ENCODE measurements around the gene FNIP2.
"Not testable (repeated sequence)": the region's sequence is repeated elsewhere in the genome, so short reads cannot be mapped to it uniquely, and the experiment has no call there.

Gene FNIP2

DNA sequence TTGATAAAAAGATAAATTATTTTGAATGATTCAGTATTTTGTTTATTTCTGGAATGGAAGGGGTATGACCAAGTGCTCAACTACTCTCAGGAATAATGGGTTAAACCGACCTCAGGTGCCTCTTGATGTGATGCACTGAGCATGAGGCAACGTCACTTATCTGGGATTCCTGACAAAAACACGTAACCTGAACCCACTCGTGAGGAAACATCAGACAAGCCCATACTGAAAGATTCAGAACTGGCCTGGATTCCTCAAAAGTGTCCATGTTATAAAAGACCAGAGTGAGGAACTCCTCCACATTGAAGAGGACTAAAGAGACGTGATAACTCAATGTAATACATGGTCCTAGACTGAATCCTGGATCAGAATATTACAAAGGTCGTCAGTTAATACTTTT lies 144.0 kb downstream of the FNIP2 start:
- no peak for DNase-seq (ENCODE audit: low spot score)

- no peak for DNase-seq (ENCODE audit: low spot score)
Observed at GRCh38 chr4:158913766-158914165, 144.9 kb downstream of the FNIP2 start.

DNA sequence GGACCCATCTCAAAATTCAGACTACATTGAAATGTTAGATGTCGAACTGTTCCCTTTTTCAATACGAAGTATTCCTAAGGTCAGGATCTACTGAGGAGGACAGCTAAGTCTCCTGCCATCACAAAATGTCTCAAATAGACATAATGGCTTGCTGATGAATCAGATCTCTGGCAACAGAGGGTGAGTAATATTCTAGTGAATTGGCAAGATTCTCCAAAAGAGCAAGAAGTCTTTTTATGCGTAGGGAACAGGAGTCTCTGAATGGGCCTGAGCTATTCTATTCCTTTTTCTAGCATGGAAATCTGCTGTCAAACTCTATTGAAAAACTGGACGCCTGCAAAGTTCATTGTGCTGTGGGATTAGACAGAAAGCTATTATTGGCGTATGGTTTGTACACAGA lies 145.4 kb downstream of the FNIP2 start:
- DNase-seq (ENCODE audit: low spot score), result no peak

DNA sequence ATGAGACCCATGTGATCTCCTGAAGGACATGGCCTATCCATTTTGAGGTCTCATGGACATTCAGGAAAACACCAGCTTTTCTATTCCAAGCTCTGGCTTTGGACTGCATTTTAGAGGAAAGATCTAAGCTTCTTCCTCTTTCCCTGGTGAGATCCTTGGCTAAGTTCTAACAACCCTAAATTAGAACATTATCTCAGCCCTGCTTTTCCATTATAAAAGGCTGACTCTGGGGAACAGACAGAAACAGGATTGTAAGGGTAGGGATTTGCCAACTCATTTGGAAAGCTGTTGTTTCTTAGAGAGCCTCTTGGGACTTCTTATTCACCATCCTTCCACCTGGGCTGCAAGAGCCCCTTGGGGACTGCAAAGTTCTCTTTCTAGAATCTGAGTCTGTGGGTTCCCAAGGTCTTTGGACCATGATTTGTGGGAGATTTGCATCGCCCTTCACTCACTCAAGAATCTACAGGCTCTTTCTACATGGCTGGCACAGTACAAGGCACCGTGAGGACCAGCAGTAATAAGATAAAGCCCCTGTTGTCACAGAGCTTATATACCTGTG lies 146.9 kb downstream of the FNIP2 start:
- DNase-seq (ENCODE audit: low spot score), result no peak

DNA sequence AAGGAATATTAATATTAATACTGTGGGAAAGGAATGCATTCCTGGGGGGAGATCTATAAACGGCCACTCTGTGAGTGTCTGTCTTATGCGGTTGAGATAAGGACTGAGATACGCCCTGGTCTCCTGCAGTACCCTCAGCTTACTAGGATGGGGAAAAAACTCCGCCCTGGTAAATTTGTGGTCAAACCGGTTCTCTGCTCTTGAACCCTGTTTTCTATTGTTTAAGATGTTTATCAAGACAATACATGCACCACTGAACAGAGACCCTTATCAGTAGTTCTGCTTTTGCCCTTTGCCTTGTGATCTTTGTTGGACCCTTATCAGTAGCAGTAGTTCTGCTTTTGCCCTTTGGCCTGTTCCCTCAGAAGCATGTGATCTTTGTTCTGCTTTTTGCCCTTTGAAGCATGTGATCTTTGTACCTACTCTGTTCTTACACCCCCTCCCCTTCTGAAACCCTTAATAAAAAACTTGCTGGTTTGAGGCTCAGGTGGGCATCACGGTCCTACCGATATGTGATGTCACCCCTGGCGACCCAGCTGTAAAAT lies 151.7 kb downstream of the FNIP2 start:
- DNase-seq (ENCODE audit: low spot score), result not testable (repeated sequence)

- DNase-seq (ENCODE audit: low spot score), result not testable (repeated sequence)
Observed at GRCh38 chr4:158927774-158928173, 158.9 kb downstream of the FNIP2 start.

DNA sequence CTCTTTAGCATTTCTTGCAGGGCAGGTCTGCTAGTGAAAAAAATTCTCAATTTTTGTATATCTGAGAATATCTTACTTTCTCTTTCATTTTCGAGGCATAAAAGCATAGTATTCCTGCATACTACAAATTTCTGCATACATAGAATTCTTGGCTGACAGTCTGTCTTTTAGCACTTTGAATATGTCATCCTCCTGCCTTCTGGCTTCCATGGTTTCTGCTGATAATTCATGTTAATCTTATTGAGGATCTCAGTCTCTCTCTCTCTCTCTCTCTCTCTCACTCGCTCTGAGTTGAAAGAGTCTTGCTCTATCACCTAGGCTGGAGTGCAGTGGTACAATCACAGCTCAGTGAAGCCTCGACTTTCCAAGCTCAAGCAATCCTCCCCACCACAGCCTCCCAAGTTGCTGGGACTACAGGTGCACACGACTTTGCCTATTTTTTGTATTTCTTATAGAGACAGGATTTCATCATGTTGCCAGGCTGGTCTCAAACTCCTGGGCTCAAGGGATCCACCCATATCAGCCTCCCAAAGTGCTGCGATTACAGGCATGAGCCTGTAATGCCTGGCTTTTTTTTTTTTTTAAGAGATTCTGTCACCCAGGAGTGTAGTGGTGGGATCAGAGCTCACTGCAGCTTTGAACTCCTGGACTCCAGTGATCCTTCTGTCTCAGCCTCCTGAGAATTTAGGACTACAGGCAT lies 161.3 kb downstream of the FNIP2 start:
- DNase-seq (ENCODE audit: low spot score), result no peak

GRCh38 chr4:158930639-158930972 lies 161.8 kb downstream of the FNIP2 start:
- DNase-seq (ENCODE audit: low spot score), result no peak

DNA sequence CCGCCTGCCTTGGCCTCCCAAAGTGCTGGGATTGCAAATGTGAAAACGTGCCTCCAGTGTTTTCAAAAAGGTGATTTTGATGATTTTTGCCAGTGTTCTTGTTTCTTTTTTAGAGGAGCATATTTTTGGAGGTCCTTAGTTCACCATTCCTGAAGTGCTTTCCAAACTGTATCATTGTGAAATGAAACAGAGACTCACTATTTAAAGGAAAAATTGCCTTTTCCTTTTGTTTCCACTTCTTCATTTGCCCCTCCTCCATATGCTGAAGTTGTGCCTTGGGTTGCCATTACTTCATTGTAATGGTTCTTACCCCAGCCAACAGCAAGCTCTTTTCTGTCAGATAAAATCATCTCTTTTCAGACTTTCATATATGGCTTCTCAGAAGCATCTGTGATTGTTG lies 164.4 kb downstream of the FNIP2 start:
- no peak for DNase-seq (ENCODE audit: low spot score)

- DNase-seq (ENCODE audit: low spot score), result no peak
Observed at GRCh38 chr4:158934996-158935669, 166.3 kb downstream of the FNIP2 start.

- no peak for DNase-seq (ENCODE audit: low spot score)
Observed at GRCh38 chr4:158936238-158936637, 167.4 kb downstream of the FNIP2 start.

- no peak for DNase-seq (ENCODE audit: low spot score)
Observed at GRCh38 chr4:158938220-158939044, 169.6 kb downstream of the FNIP2 start.

DNA sequence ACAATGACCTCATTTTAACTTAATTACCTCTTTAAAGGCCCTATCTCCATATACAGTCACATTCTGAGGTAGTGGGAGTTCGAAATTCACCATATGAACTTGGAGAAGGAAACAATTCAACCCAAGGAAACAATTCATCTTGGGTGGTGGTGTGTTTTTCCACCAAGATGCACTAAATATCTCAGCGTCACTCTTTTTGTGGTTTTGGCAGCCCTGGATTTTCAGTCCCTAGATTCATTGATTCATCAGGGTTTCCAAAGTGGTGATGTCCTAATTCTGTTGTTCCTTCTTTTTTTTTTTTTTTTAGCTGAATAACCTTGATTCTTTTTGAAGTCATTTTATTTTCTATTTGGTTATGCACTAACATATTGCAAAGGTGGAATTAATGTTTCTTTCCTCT lies 171.4 kb downstream of the FNIP2 start:
- no peak for DNase-seq (ENCODE audit: low spot score)

DNA sequence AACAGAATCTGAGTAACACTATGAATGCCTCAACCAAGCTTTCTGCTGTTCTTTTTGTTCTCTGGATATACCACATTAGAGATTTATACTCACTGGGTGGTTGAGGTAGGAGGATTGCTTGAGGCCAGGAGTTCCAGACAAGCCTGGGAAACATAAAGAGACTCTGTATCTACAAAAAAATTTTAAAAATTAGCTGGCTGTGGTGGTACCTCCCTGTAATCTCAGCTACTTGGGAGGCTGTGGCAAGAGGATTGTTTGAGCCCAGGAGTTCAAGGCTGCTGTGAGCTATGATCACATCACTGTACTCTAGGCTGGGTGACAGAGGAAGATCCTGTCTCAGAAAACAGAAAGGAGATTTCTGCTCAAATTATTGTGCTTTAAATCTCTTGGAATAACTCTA lies 172.5 kb downstream of the FNIP2 start:
- DNase-seq (ENCODE audit: low spot score), result no peak

GRCh38 chr4:158941895-158942294 lies 173.1 kb downstream of the FNIP2 start:
- no peak for DNase-seq (ENCODE audit: low spot score)

DNA sequence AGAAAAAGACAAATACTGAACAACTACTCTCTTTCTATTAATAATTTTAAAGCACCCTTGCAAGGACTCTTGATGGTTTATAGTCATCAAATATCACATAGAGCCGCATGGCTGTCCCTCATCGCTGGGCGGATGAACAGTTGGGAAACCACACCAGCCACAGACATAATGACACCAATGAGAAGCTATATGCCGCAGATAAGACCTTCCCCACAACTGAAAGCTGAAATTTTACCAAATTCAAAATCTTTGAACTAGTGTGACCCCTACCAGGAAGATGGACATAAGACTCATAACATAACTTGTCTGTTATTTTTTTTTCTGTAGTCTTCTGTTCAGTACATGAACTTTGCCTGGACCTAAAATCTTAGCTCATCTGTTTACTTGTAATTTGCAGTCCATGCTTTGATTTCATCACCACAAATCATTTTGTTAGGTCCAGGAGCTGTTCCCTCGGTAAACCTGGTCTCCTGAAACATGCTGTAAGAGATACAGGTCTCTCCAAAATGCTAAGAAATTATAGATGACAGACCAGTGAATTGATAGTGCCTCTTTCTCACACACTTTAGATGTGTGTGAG lies 176.8 kb downstream of the FNIP2 start:
- DNase-seq (ENCODE audit: low spot score), result no peak

DNA sequence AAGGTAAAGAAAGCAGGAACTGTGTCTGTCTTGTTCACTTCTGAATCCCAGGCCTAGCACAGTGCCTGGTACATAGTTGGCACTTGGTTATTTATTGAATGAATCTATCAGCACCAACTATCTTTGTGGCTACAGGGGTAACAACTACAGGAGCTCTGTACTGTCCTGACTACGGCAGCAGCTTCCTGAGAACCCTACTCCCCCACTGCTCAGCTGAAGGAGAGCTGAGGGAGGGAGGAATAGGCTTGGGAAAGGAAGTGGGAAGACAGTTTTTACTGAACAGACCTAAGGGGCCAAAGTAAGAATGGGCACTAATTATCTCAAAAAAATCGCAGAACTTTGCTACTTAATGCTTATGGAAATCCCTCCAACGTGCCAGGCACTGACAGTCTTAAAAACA lies 178.0 kb downstream of the FNIP2 start:
- no peak for DNase-seq (ENCODE audit: low spot score)

DNA sequence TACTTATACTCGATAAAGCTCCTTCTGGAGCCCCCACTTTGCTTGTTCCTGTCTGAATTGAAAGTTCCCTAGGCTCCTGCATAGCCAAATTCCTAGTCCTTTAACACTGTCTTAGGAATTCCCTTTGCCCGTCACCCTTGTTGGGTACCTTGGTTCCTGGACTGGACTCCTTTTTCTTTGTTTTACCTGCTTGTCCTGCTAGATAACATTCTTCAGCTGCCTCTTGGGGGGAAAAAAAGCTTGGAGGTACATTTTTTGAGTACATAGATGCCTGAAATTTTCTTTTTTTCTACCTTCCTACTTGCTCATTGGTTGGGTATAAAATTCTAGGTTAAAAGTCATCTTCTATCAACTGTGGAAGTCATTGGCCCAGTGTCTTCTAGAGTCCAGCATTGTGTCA lies 179.2 kb downstream of the FNIP2 start:
- DNase-seq (ENCODE audit: low spot score), result no peak

DNA sequence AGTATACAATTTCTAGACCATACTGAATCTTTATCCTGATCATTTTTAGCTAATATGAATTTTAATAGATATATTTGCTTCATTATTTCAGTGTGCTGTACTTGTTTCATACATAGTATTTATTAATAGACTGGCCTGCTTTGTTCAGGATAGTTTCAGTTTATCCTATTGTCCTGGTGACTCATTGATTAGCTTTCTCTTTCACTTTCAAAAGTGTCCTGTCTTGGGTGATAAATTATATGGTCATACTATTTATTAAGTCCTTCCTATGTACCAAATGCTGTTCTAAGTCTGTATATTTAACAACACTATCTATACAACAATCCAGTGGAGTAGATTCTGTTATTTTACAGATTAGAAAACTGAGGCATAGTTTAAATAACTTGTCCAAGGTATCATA lies 180.3 kb downstream of the FNIP2 start:
- no peak for DNase-seq (ENCODE audit: low spot score)

DNA sequence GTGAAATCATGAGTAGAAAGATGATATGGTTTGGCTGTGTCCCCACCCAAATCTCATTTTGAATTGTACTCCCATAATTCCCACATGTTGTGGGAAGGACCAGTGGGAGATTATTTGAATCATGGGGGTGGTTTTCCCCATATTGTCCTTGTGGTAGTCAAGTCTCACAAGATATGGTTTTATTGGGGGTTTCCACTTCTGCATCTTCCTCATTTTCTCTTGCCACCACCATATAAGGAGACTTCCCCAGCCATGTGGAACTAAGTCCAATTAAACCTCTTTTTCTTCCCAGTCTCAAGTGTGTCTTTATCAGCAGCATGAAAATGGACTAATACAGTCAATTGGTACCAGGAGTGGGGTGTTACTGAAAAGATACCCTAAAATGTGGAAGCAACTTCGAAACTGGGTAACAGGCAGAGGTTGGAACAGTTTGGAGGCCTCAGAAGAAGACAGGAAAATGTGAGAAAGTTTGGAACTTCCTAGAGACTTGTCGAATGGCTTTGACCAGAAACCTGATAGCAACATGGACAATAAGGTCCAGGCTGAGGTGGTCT lies 183.5 kb downstream of the FNIP2 start:
- DNase-seq (ENCODE audit: low spot score), result not testable (repeated sequence)

GRCh38 chr4:158956345-158956744 lies 187.5 kb downstream of the FNIP2 start:
- DNase-seq (ENCODE audit: low spot score), result not testable (repeated sequence)

GRCh38 chr4:158956918-158957317 lies 188.1 kb downstream of the FNIP2 start:
- DNase-seq (ENCODE audit: low spot score), result not testable (repeated sequence)
